Astrocyte (in vitro differentiated cells and primary cell): Measurements from ENCODE around the gene MCUB. TPM values are rescaled to one million over a fixed set of nuclear protein-coding genes. Genes with fewer than 3 reads are reported as not detected.

Source experiments
- DNase-seq: peaks from one replicate; pipeline ENCODE4 v3.0.0-alpha.2; 2010; ENCODE audit warnings: low read depth
- FAIRE-seq: peaks from 2 replicates; lab custom pipeline; 2011; peaks lifted over from hg19 to GRCh38; lab: Jason Lieb, UNC
- H2AFZ ChIP-seq: 2 replicates; pipeline ENCODE4 v1.6.0; 2012; ENCODE audit warnings: low read depth, low read length, inconsistent platforms
- H3K27ac ChIP-seq: 2 replicates; pipeline ENCODE4 v1.5.1; 2011; ENCODE audit warnings: low read depth, low read length, inconsistent platforms
- H3K27me3 ChIP-seq: 2 replicates; pipeline ENCODE4 v1.6.0; 2011; ENCODE audit warnings: low read length, inconsistent platforms; ENCODE audit not compliant: insufficient read depth
- H3K36me3 ChIP-seq: 2 replicates; pipeline ENCODE4 v1.5.1; 2011; ENCODE audit warnings: low read length, inconsistent platforms; ENCODE audit not compliant: insufficient read depth
- H3K4me1 ChIP-seq: 2 replicates; pipeline ENCODE4 v1.5.1; 2011; ENCODE audit warnings: low read length, inconsistent platforms; ENCODE audit not compliant: insufficient read depth
- H3K4me2 ChIP-seq: 2 replicates; pipeline ENCODE4 v1.6.0; 2012; ENCODE audit warnings: low read length, inconsistent platforms
- H3K4me3 ChIP-seq: 2 replicates; pipeline ENCODE4 v1.5.1; 2011; ENCODE audit warnings: low read depth, mild to moderate bottlenecking, low read length, inconsistent platforms; ENCODE audit not compliant: insufficient read depth
- H3K79me2 ChIP-seq: 2 replicates; pipeline ENCODE4 v1.6.0; 2012; ENCODE audit warnings: mild to moderate bottlenecking, low read length, inconsistent platforms; ENCODE audit not compliant: insufficient read depth
- H3K9ac ChIP-seq: 2 replicates; pipeline ENCODE4 v1.6.0; 2012; ENCODE audit warnings: mild to moderate bottlenecking, low read length, inconsistent platforms
- H3K9me3 ChIP-seq: 2 replicates; pipeline ENCODE4 v1.5.1; 2012; ENCODE audit warnings: low read depth, mild to moderate bottlenecking, low read length, inconsistent platforms; ENCODE audit not compliant: insufficient read depth
- H4K20me1 ChIP-seq: 2 replicates; pipeline ENCODE4 v1.6.0; 2012; ENCODE audit warnings: low read length, inconsistent platforms; ENCODE audit not compliant: insufficient read depth
- H3K27ac Mint-ChIP-seq: one replicate; pipeline ENCODE4 v1.8.0; 2021; ENCODE audit warnings: mild to moderate bottlenecking, mixed read lengths; ENCODE audit not compliant: unreplicated experiment
- H3K27me3 Mint-ChIP-seq: one replicate; pipeline ENCODE4 v1.8.0; 2021; ENCODE audit warnings: low read depth, mixed read lengths; ENCODE audit not compliant: unreplicated experiment
- H3K36me3 Mint-ChIP-seq: one replicate; pipeline ENCODE4 v1.8.0; 2021; ENCODE audit warnings: low read depth, mixed read lengths; ENCODE audit not compliant: unreplicated experiment
- H3K4me1 Mint-ChIP-seq: one replicate; pipeline ENCODE4 v1.8.0; 2021; ENCODE audit warnings: low read depth, mixed read lengths; ENCODE audit not compliant: unreplicated experiment
- H3K4me3 Mint-ChIP-seq: one replicate; pipeline ENCODE4 v1.8.0; 2021; ENCODE audit warnings: mild to moderate bottlenecking, moderate library complexity, mixed read lengths; ENCODE audit not compliant: unreplicated experiment
- H3K9me3 Mint-ChIP-seq: one replicate; pipeline ENCODE4 v1.8.0; 2021; ENCODE audit warnings: mild to moderate bottlenecking, mixed read lengths; ENCODE audit not compliant: unreplicated experiment
- CTCF ChIP-seq: IDR thresholded peaks from 2 replicates; pipeline ENCODE4 v1.5.1; 2011; ENCODE audit warnings: low read depth, mild to moderate bottlenecking, inconsistent platforms, low read length, moderate library complexity; ENCODE audit not compliant: insufficient read depth
- EZH2 ChIP-seq: IDR thresholded peaks from 2 replicates; pipeline ENCODE4 v1.6.1; 2012; ENCODE audit warnings: mild to moderate bottlenecking, low read length, inconsistent platforms; ENCODE audit not compliant: insufficient read depth
- total RNA-seq: library from RNA; stranded (reverse); gene quantifications from 2 replicates; pipeline ENCODE4 v1.2.1, GENCODE V29; 2021

MCUB gene
- total RNA-seq, 1 donor from 2014 or later = 12.6 TPM

- H4K20me1 ChIP-seq = no peaks in the 10 kb centered on the region
- no peaks in the 10 kb centered on the region for H3K27me3 ChIP-seq
- Mint-ChIP-seq H3K4me3 (no peak overlapping the region), H3K36me3 (no peaks in the 10 kb centered on the region), H3K9me3 (no peaks in the 10 kb centered on the region), H3K27ac (no peak overlapping the region), H3K27me3 (no peaks in the 10 kb centered on the region), H3K4me1 (no peaks in the 10 kb centered on the region)
- H3K36me3 ChIP-seq = no peaks in the 10 kb centered on the region
- no peaks in the 10 kb centered on the region for H3K79me2 ChIP-seq
- H3K4me2 ChIP-seq = no peak overlapping the region
- H3K4me3 ChIP-seq = no peak overlapping the region
- H3K4me1 ChIP-seq = no peaks in the 10 kb centered on the region
- no peak overlapping the region for H3K9ac ChIP-seq
- TF ChIP-seq EZH2 = no peak
- TF ChIP-seq CTCF = no peak
- no peaks in the 10 kb centered on the region for H3K9me3 ChIP-seq
- DNase-seq (no peak), FAIRE-seq (no peak)
- H3K27ac ChIP-seq = no peak overlapping the region
- no peak overlapping the region for H2AFZ ChIP-seq
Observed at GRCh38 chr4:109648266-109648996, 88.4 kb downstream of the MCUB start.

DNA sequence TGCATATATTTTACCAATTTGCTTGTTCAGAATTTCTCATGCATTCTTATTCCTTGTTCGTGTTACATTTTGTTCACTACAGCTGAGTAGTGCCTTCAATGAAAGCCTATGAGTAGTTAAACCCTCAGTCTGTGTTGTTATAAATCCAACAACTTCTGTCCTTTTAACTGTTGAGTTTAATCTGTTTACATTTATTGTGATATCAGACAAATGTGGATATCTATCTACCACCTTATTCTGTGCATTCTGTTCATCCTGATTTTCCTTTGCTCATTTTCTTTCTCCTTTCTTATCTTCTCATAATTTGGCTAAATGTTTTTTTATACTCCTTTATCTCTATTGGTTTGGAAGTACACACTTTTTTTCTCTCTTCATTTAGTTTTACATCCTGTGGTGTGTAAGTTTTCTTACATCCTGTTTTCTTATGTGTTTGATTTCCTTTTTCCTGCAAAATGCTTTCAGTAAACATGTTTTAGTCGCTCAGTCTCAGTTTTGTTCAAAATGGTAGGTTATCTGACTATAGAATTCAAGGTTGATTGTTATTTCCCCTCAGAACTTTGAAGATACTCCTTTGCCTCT, 89.0 kb downstream of the MCUB start:
- Mint-ChIP-seq H3K9me3 (no peaks in the 10 kb centered on the region), H3K27me3 (no peaks in the 10 kb centered on the region), H3K4me3 (no peak overlapping the region), H3K36me3 (no peaks in the 10 kb centered on the region), H3K4me1 (no peaks in the 10 kb centered on the region), H3K27ac (no peak overlapping the region)
- Histone ChIP-seq H3K9ac (no peak overlapping the region), H3K4me1 (no peaks in the 10 kb centered on the region), H2AFZ (no peak overlapping the region), H3K9me3 (no peaks in the 10 kb centered on the region), H3K27me3 (no peaks in the 10 kb centered on the region), H4K20me1 (no peaks in the 10 kb centered on the region), H3K27ac (no peak overlapping the region), H3K36me3 (no peaks in the 10 kb centered on the region), H3K4me2 (no peak overlapping the region), H3K4me3 (no peak overlapping the region), H3K79me2 (no peaks in the 10 kb centered on the region)
- FAIRE-seq = no peak
- no peak for TF ChIP-seq CTCF
- no peak for DNase-seq

DNA sequence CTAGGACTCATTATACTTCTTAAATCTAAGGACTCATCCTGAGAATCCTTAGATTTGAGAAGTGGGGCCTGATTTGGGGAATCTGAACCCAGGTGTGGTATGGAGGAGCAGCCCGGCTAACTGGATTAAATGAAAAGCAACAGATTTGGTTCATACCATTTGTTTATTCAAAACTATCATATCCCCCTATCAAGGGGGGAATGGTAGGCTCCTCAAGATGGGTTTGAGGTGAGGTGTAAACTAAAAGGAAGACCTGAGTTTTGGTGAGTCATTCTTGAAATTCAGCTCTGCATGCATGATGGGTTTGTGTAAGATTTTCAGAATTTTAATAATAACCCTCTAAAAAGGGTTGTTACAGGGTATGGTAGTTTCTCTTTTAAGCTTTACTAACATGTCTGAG, 89.8 kb downstream of the MCUB start:
- TF ChIP-seq EZH2 (no peak), CTCF (no peak)
- H3K4me1 Mint-ChIP-seq = no peaks in the 10 kb centered on the region
- H3K9me3 Mint-ChIP-seq = no peaks in the 10 kb centered on the region

More for the DNA sequence above, 89.8 kb downstream of the MCUB start:
- H3K9ac ChIP-seq = no peak overlapping the region
- no peak overlapping the region for H2AFZ ChIP-seq
- FAIRE-seq = no peak
- no peaks in the 10 kb centered on the region for H3K4me1 ChIP-seq
- no peak for DNase-seq
- no peak overlapping the region for H3K4me3 ChIP-seq
- H3K36me3 ChIP-seq = no peaks in the 10 kb centered on the region
- no peaks in the 10 kb centered on the region for H3K9me3 ChIP-seq
- Mint-ChIP-seq H3K36me3 (peaks cover 2% of the 10 kb centered on the region), H3K4me3 (no peak overlapping the region), H3K27me3 (no peaks in the 10 kb centered on the region), H3K27ac (no peak overlapping the region)
- H4K20me1 ChIP-seq = no peaks in the 10 kb centered on the region
- no peaks in the 10 kb centered on the region for H3K27me3 ChIP-seq
- H3K4me2 ChIP-seq = no peak overlapping the region
- no peaks in the 10 kb centered on the region for H3K79me2 ChIP-seq
- no peak overlapping the region for H3K27ac ChIP-seq
